ENCODE results near the gene HS3ST4.

The HS3ST4 gene

DNA sequence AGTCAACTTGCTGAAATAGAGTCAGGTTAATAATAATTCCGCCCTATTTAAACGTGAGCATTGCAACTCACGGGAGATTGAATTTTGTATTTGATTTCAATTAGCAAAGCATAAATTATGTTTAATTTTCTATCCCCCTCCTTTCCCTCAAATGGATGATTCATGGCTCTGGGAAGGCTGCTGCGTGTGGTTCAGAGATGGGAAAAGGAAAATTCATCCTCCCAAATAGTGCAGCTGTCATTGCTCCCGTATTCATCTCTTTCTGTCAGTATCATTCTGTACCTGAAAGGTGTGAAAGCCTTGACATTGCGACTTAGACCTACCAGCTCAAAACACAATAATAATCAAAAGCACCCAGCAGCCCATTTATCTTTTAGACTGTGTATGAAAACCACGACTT lies 447.3 kb downstream of the HS3ST4 start:
- H3K79me2 ChIP-seq (ENCODE audit: insufficient read depth, low read length), result no peaks in the 10 kb centered on the region
- no peak overlapping the region for H3K9ac ChIP-seq (ENCODE audit: low read depth, low read length)
- H3K27me3 ChIP-seq (ENCODE audit: insufficient read depth, low read length, poor library complexity), result peaks cover 9% of the 10 kb centered on the region
- no peaks in the 10 kb centered on the region for H3K36me3 ChIP-seq (ENCODE audit: insufficient read depth, low read length)
- H3K4me1 ChIP-seq (ENCODE audit: insufficient read depth, low read length), result no peaks in the 10 kb centered on the region
- no peaks in the 10 kb centered on the region for H3K9me3 ChIP-seq (ENCODE audit: insufficient read depth, low read length, severe bottlenecking)
- TF ChIP-seq, protein P1, sequence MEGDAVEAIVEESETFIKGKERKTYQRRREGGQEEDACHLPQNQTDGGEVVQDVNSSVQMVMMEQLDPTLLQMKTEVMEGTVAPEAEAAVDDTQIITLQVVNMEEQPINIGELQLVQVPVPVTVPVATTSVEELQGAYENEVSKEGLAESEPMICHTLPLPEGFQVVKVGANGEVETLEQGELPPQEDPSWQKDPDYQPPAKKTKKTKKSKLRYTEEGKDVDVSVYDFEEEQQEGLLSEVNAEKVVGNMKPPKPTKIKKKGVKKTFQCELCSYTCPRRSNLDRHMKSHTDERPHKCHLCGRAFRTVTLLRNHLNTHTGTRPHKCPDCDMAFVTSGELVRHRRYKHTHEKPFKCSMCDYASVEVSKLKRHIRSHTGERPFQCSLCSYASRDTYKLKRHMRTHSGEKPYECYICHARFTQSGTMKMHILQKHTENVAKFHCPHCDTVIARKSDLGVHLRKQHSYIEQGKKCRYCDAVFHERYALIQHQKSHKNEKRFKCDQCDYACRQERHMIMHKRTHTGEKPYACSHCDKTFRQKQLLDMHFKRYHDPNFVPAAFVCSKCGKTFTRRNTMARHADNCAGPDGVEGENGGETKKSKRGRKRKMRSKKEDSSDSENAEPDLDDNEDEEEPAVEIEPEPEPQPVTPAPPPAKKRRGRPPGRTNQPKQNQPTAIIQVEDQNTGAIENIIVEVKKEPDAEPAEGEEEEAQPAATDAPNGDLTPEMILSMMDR (IDR thresholded peaks at IDR 0.05; ENCODE audit: borderline replicate concordance, extremely low read depth, low read length, poor library complexity, severe bottlenecking), result no peak
- no peak for TF ChIP-seq EZH2 (IDR thresholded peaks at IDR 0.05; ENCODE audit: borderline replicate concordance, low read depth, low read length, severe bottlenecking)
- ATAC-seq (ENCODE audit: insufficient read depth, low read depth) (no peak), DNase-seq (no peak)
- H3K4me3 ChIP-seq (ENCODE audit: low read depth in 1 of 2, low read length in 2 of 2), result no peak overlapping the region
- no peak overlapping the region for H3K27ac ChIP-seq (ENCODE audit: low read length)
- H2AFZ ChIP-seq (ENCODE audit: low read depth, low read length), result no peak overlapping the region
- H3K4me2 ChIP-seq (ENCODE audit: insufficient read depth, low read length), result no peak overlapping the region
- H4K20me1 ChIP-seq (ENCODE audit: insufficient read depth, low read length), result no peaks in the 10 kb centered on the region

GRCh38 chr16:26139884-26140283 lies 448.1 kb downstream of the HS3ST4 start:
- Histone ChIP-seq H3K4me2 (ENCODE audit: insufficient read depth, low read length) (no peak overlapping the region), H3K36me3 (ENCODE audit: insufficient read depth, low read length) (no peaks in the 10 kb centered on the region), H3K9me3 (ENCODE audit: insufficient read depth, low read length, severe bottlenecking) (no peaks in the 10 kb centered on the region), H3K27me3 (ENCODE audit: insufficient read depth, low read length, poor library complexity) (peaks cover 9% of the 10 kb centered on the region), H3K4me1 (ENCODE audit: insufficient read depth, low read length) (no peaks in the 10 kb centered on the region), H3K9ac (ENCODE audit: low read depth, low read length) (no peak overlapping the region), H3K27ac (ENCODE audit: low read length) (no peak overlapping the region), H2AFZ (ENCODE audit: low read depth, low read length) (no peak overlapping the region), H4K20me1 (ENCODE audit: insufficient read depth, low read length) (no peaks in the 10 kb centered on the region), H3K79me2 (ENCODE audit: insufficient read depth, low read length) (no peaks in the 10 kb centered on the region), H3K4me3 (ENCODE audit: low read depth in 1 of 2, low read length in 2 of 2) (no peak overlapping the region)
- no peak for TF ChIP-seq EZH2 (IDR thresholded peaks at IDR 0.05; ENCODE audit: borderline replicate concordance, low read depth, low read length, severe bottlenecking)
- TF ChIP-seq, protein P1 (IDR thresholded peaks at IDR 0.05; ENCODE audit: borderline replicate concordance, extremely low read depth, low read length, poor library complexity, severe bottlenecking), result no peak
- no peak for DNase-seq
- ATAC-seq (ENCODE audit: insufficient read depth, low read depth), result no peak

DNA sequence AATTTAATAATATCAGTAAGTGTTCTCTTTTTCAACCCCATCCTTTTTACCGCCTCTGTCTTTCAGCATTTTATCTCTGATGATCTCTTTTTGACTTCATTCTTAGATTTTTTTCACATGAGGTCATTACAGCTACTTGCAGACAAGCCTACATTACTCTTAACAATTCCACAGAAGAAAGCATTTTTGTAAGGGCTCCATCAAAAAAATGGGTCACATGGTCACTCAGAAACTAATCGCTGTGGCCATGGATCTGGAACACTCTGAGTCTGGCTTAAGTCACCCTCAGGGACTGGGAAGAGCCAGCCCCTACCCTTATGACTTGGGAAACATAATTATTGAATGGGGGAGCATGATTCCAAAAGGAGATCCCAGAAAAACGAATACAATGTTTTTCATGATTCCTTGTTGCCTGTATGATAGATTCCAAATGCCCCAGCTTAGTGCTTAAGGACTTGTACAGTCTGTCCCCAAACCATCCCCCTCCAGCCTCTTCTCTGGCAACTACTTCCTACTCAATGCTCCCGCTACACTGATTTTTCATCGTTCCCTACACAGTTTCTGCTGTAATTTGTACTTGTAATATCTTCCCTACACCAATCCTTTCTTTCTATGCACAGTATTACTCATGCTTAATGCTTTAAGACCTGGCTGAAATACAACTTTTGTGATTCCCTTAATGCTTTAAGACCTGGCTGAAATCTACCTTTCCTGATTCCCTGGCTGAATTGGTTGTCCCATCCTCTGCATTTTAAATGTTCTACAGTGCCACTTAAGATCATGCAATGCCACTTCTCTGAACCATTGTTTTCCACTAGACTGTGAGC lies 457.8 kb downstream of the HS3ST4 start:
- Histone ChIP-seq H3K36me3 (ENCODE audit: insufficient read depth, low read length) (no peaks in the 10 kb centered on the region), H3K27ac (ENCODE audit: low read length) (no peak overlapping the region), H4K20me1 (ENCODE audit: insufficient read depth, low read length) (no peaks in the 10 kb centered on the region), H2AFZ (ENCODE audit: low read depth, low read length) (no peak overlapping the region), H3K79me2 (ENCODE audit: insufficient read depth, low read length) (no peaks in the 10 kb centered on the region), H3K9me3 (ENCODE audit: insufficient read depth, low read length, severe bottlenecking) (no peaks in the 10 kb centered on the region), H3K4me3 (ENCODE audit: low read depth in 1 of 2, low read length in 2 of 2) (no peak overlapping the region), H3K4me2 (ENCODE audit: insufficient read depth, low read length) (no peak overlapping the region), H3K4me1 (ENCODE audit: insufficient read depth, low read length) (no peaks in the 10 kb centered on the region), H3K9ac (ENCODE audit: low read depth, low read length) (no peak overlapping the region), H3K27me3 (ENCODE audit: insufficient read depth, low read length, poor library complexity) (no peaks in the 10 kb centered on the region)
- TF ChIP-seq EZH2 (IDR thresholded peaks at IDR 0.05; ENCODE audit: borderline replicate concordance, low read depth, low read length, severe bottlenecking), result no peak
- TF ChIP-seq, protein P1 (IDR thresholded peaks at IDR 0.05; ENCODE audit: borderline replicate concordance, extremely low read depth, low read length, poor library complexity, severe bottlenecking), result no peak
- ATAC-seq (ENCODE audit: insufficient read depth, low read depth) (no peak), DNase-seq (no peak)
